PC-9 (cell line): Measurements from ENCODE around the gene PPP2R5A. TPM values are rescaled to one million over a fixed set of nuclear protein-coding genes. Genes with fewer than 3 reads are reported as not detected.

Experiments used
- BruUV-seq: library from RNA; stranded (reverse); fragments of 400-500 nt; replicated peaks from 2 replicates; lab custom pipeline; 2021; lab: Mats Ljungman, UMichigan
- CTCF ChIA-PET: fragments of 300-600 bp; sonication (Branson Sonifier 250); formaldehyde crosslinking; loops from one replicate; lab custom pipeline; 2022; ENCODE audit warnings: antibody characterized with exemption; lab: Charles Lee
- POLR2A ChIA-PET: fragments of 300-600 bp; sonication (Branson Sonifier 250); formaldehyde crosslinking; loops from one replicate; lab custom pipeline; 2022; ENCODE audit warnings: antibody characterized with exemption; ENCODE audit not compliant: unreplicated experiment; lab: Charles Lee
- DNase-seq, 2 experiments: peaks; one replicate each; pipeline versions ENCODE4 v3.0.0 to v3.0.0-alpha.2; 2015 to 2022; ENCODE audit warnings: mixed read lengths in 1 of 2
- H2AFZ ChIP-seq: fragments of 200-600 bp; sonication (generic); 2 replicates; pipeline ENCODE4 v1.8.1; 2017; ENCODE audit warnings: antibody characterized with exemption
- H3F3A ChIP-seq: fragments of 200-600 bp; sonication (generic); 2 replicates; pipeline ENCODE4 v1.8.1; 2017; ENCODE audit warnings: antibody characterized with exemption, mild to moderate bottlenecking, low read depth; ENCODE audit not compliant: insufficient read depth
- H3K27ac ChIP-seq: fragments of 200-600 bp; sonication (generic); 2 replicates; pipeline ENCODE4 v1.6.1; 2016; ENCODE audit warnings: mixed run types
- H3K27me3 ChIP-seq: fragments of 200-600 bp; sonication (generic); 2 replicates; pipeline ENCODE4 v1.6.1; 2016; ENCODE audit warnings: low read depth, mixed run types; ENCODE audit not compliant: insufficient read depth
- H3K36me3 ChIP-seq: fragments of 200-600 bp; sonication (generic); 2 replicates; pipeline ENCODE4 v1.6.1; 2016; ENCODE audit warnings: low read depth, mixed run types
- H3K4me1 ChIP-seq: fragments of 200-600 bp; sonication (generic); replicated peaks from 2 replicates; pipeline ENCODE4 v1.6.1; 2016; ENCODE audit warnings: mixed run types; ENCODE audit not compliant: insufficient read depth
- H3K4me2 ChIP-seq: fragments of 200-600 bp; sonication (generic); 2 replicates; pipeline ENCODE4 v1.6.1; 2017; ENCODE audit warnings: mixed run types
- H3K4me3 ChIP-seq: fragments of 200-600 bp; sonication (generic); 2 replicates; pipeline ENCODE4 v1.6.1; 2016; ENCODE audit warnings: mixed run types
- H3K79me2 ChIP-seq: fragments of 200-600 bp; sonication (generic); 2 replicates; pipeline ENCODE4 v1.6.1; 2017; ENCODE audit warnings: low read depth, mixed run types
- H3K9me2 ChIP-seq: fragments of 200-600 bp; sonication (generic); 2 replicates; pipeline ENCODE4 v1.8.1; 2017; ENCODE audit warnings: mild to moderate bottlenecking; ENCODE audit not compliant: insufficient read depth
- H3K9me3 ChIP-seq: fragments of 200-600 bp; sonication (generic); 2 replicates; pipeline ENCODE4 v1.8.1; 2016; ENCODE audit warnings: low read depth; ENCODE audit not compliant: insufficient read depth
- H4K20me1 ChIP-seq: fragments of 200-600 bp; sonication (generic); 2 replicates; pipeline ENCODE4 v1.8.1; 2017; ENCODE audit not compliant: insufficient read depth
- CTCF ChIP-seq: fragments of 200-600 bp; sonication (generic); conservative IDR thresholded peaks from 2 replicates; pipeline ENCODE4 v1.6.1; 2017; ENCODE audit warnings: mixed run types, antibody characterized with exemption, mild to moderate bottlenecking, moderate library complexity
- EZH2 ChIP-seq: fragments of 200-600 bp; sonication (generic); IDR thresholded peaks from 2 replicates; pipeline ENCODE4 v1.8.0; 2017; ENCODE audit warnings: antibody characterized with exemption, low read depth
- intact Hi-C: fragments of 100-400 bp; cut with micrococcal nuclease; formaldehyde crosslinking; loops from one replicate; pipeline ENCODE4 v1.10.0; 2022; ENCODE audit not compliant: unreplicated experiment
- total RNA-seq: library from RNA; stranded (reverse); gene quantifications from 2 replicates; pipeline ENCODE4 v1.2.3, GENCODE V29; 2021

PPP2R5A gene
- total RNA-seq, 1 experiment from 2014 or later = 26.7 TPM

- BruUV-seq = no TSS peak
- Histone ChIP-seq H3F3A (peaks cover 7% of the 10 kb centered on the region), H2AFZ (no peak overlapping the region), H3K9me2 (no peaks in the 10 kb centered on the region), H3K27me3 (no peaks in the 10 kb centered on the region), H3K9me3 (no peaks in the 10 kb centered on the region), H4K20me1 (no peaks in the 10 kb centered on the region), H3K36me3 (no peaks in the 10 kb centered on the region), H3K79me2 (peaks cover 77% of the 10 kb centered on the region), H3K27ac (no peak overlapping the region), H3K4me2 (no peak overlapping the region), H3K4me3 (no peak overlapping the region), H3K4me1 (peaks cover 35% of the 10 kb centered on the region)
- TF ChIP-seq CTCF (no peak), EZH2 (no peak)
- intact Hi-C loops = no loop called here
- ChIA-PET CTCF (interaction anchor here (0.6 to 1.6 kb wide), 3 partner anchors 23 to 156 kb away, joined by 3 to 5 read pairs (median 3); no protein-coding TSS in a partner anchor), POLR2A (no interaction called here)
- no peak for DNase-seq
These were observed 7.3 kb downstream of the PPP2R5A start for GRCh38 chr1:212292250-212293105.

- POLR2A ChIA-PET = no interaction called here
These were observed 8.4 kb downstream of the PPP2R5A start for GRCh38 chr1:212293579-212293978.

GRCh38 chr1:212294983-212295382 lies 9.8 kb downstream of the PPP2R5A start:
- Histone ChIP-seq H2AFZ (no peak overlapping the region), H3K4me1 (peaks cover 14% of the 10 kb centered on the region; the same call in 1 of the 2 replicates)
- intact Hi-C loops = no loop called here

More at GRCh38 chr1:212293579-212293978, 8.4 kb downstream of the PPP2R5A start:
- no peak overlapping the region for H3K4me2 ChIP-seq
- H3K9me2 ChIP-seq = no peaks in the 10 kb centered on the region
- no peaks in the 10 kb centered on the region for H3K27me3 ChIP-seq
- H3F3A ChIP-seq = peaks cover 5% of the 10 kb centered on the region; the same call in 1 of the 2 replicates
- H3K79me2 ChIP-seq = peaks cover 66% of the 10 kb centered on the region
- no peaks in the 10 kb centered on the region for H4K20me1 ChIP-seq
- no TSS peak for BruUV-seq
- TF ChIP-seq EZH2 (no peak), CTCF (no peak; the same call in 1 of the 2 replicates)
- CTCF ChIA-PET = interaction anchor here (0.6 to 0.7 kb wide), 3 partner anchors 98 to 234 kb away, joined by 3 to 8 read pairs (median 3); no protein-coding TSS in a partner anchor
- H3K4me3 ChIP-seq = no peak overlapping the region
- H2AFZ ChIP-seq = no peak overlapping the region
- intact Hi-C loops = no loop called here
- H3K36me3 ChIP-seq = no peaks in the 10 kb centered on the region
- peaks cover 24% of the 10 kb centered on the region for H3K4me1 ChIP-seq
- DNase-seq = no peak
- no peak overlapping the region for H3K27ac ChIP-seq
- H3K9me3 ChIP-seq = no peaks in the 10 kb centered on the region

More at GRCh38 chr1:212294983-212295382, 9.8 kb downstream of the PPP2R5A start:
- Histone ChIP-seq H3K4me2 (no peak overlapping the region), H3K9me3 (no peaks in the 10 kb centered on the region), H3K27ac (no peak overlapping the region), H3K36me3 (no peaks in the 10 kb centered on the region), H3K27me3 (no peaks in the 10 kb centered on the region), H3K4me3 (no peak overlapping the region), H3F3A (peaks cover 3% of the 10 kb centered on the region; the same call in 1 of the 2 replicates), H3K9me2 (no peaks in the 10 kb centered on the region), H3K79me2 (peaks cover 53% of the 10 kb centered on the region), H4K20me1 (no peaks in the 10 kb centered on the region)
- BruUV-seq = no TSS peak
- ChIA-PET CTCF (no interaction called here), POLR2A (no interaction called here)
- TF ChIP-seq EZH2 (no peak), CTCF (no peak)
- no peak for DNase-seq
